ENCODE measurements around the gene SACS.

The SACS gene

GRCh38 chr13:23467048-23467931 lies 33.8 kb upstream of the SACS start:
- Histone ChIP-seq H3K4me3 (ENCODE audit: low read length) (no peak overlapping the region), H3F3A (ENCODE audit: control insufficient read depth, insufficient read depth) (no peaks in the 10 kb centered on the region), H3K4me2 (ENCODE audit: low read length) (no peak overlapping the region), H3K36me3 (ENCODE audit: control insufficient read depth, low read length) (no peaks in the 10 kb centered on the region), H3K9me2 (replicated peaks; ENCODE audit: control insufficient read depth, low read length) (no peaks in the 10 kb centered on the region), H3K27me3 (ENCODE audit: control insufficient read depth, low read length) (peaks cover 51% of the 10 kb centered on the region), H3K79me2 (ENCODE audit: control insufficient read depth, low read length) (no peaks in the 10 kb centered on the region), H3K4me1 (ENCODE audit: control insufficient read depth, low read length) (peaks cover 12% of the 10 kb centered on the region), H3K27ac (ENCODE audit: low read depth, low read length) (no peak overlapping the region), H4K20me1 (ENCODE audit: control insufficient read depth, insufficient read depth, low read depth, low read length) (no peaks in the 10 kb centered on the region), H3K9me3 (ENCODE audit: control insufficient read depth, insufficient read depth, low read length) (no peaks in the 10 kb centered on the region; the same call in 1 of the 2 replicates)
- no peak for TF ChIP-seq CTCF (IDR thresholded peaks at IDR 0.05; ENCODE audit: low read depth, low read length, poor library complexity, severe bottlenecking)
- TF ChIP-seq EZH2phosphoT487 (IDR thresholded peaks at IDR 0.05; ENCODE audit: borderline replicate concordance, low read length): no peak

DNA sequence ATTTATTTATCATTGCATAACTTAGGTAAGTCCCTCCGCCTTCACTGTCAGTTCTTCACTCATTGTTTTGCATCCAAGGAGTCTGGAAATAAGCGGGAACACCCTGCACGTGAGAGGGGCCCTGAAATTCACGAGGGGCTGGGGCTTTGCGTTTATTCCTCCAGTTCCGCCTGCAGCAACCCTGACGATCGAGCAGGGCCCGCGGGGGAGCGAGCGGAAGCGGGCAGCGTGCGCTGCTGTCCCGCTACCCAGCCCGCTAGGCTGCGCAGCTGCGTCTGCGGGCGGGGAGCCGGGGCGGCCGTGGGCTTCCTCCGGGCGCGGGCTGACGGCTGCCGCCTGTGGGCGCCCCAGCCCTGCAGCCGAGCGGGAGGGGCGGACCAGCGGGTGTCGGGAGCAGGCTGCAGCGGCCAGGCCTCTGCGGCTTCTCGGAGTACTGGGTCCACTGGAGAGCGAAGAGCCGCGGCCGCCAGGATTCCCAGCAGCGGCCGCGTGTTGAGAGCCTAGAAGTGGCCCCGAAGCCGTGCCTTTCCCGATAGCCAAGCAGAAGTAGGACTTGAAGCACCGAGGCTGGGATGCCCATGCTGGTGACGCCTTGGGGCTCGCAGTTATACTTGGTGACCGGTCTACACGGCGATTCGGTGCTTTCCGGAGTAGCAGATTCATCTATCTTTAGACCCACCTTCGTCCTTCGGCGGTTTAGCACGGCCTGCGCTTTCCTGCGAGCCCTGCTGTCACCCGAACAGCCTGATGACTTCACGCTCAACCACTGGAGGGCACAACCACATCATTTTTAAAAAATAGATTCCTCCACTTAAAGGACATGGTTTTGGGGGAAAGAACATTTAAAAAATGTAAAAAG lies 32.9 kb upstream of the SACS start:
- H3K36me3 ChIP-seq (ENCODE audit: control insufficient read depth, low read length): no peaks in the 10 kb centered on the region
- peaks cover 49% of the 10 kb centered on the region for H3K27me3 ChIP-seq (ENCODE audit: control insufficient read depth, low read length)
- H4K20me1 ChIP-seq (ENCODE audit: control insufficient read depth, insufficient read depth, low read depth, low read length): no peaks in the 10 kb centered on the region
- H3K27ac ChIP-seq (ENCODE audit: low read depth, low read length): no peak overlapping the region
- TF ChIP-seq CTCF (IDR thresholded peaks at IDR 0.05; ENCODE audit: low read depth, low read length, poor library complexity, severe bottlenecking) (peak; percentile 29), EZH2phosphoT487 (IDR thresholded peaks at IDR 0.05; ENCODE audit: borderline replicate concordance, low read length) (peak; percentile 26; the same call in 1 of the 2 replicates)
- H3F3A ChIP-seq (ENCODE audit: control insufficient read depth, insufficient read depth): no peaks in the 10 kb centered on the region
- H3K4me2 ChIP-seq (ENCODE audit: low read length): peak overlapping the region; percentile 63
- peaks cover 12% of the 10 kb centered on the region for H3K4me1 ChIP-seq (ENCODE audit: control insufficient read depth, low read length)
- no peaks in the 10 kb centered on the region; the same call in 1 of the 2 replicates for H3K9me3 ChIP-seq (ENCODE audit: control insufficient read depth, insufficient read depth, low read length)
- H3K4me3 ChIP-seq (ENCODE audit: low read length): peak overlapping the region; percentile 43; the same call in 1 of the 2 replicates
- no peaks in the 10 kb centered on the region for H3K9me2 ChIP-seq (replicated peaks; ENCODE audit: control insufficient read depth, low read length)
- H3K79me2 ChIP-seq (ENCODE audit: control insufficient read depth, low read length): no peaks in the 10 kb centered on the region

DNA sequence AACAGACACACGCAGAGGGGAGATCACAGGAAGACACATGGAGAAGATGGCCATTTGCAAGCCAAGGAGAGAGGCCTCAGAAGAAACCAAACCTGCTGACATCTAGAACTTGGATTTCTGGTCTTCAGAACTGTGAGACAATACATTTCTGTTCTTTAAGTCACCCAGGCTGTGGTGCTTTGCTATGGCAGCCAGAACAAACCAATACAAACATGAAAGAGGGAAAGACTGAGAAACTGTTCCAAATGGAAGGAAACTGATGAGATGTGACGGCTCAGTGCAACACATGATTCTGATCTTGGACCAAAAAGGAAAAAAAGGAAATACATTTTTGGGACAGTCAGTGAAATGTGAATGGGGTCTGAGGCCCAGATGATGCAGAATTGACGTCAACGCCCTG lies 30.2 kb upstream of the SACS start:
- Histone ChIP-seq H3K4me2 (ENCODE audit: low read length) (no peak overlapping the region), H3K27me3 (ENCODE audit: control insufficient read depth, low read length) (peaks cover 34% of the 10 kb centered on the region), H3F3A (ENCODE audit: control insufficient read depth, insufficient read depth) (no peaks in the 10 kb centered on the region), H3K9me3 (ENCODE audit: control insufficient read depth, insufficient read depth, low read length) (no peaks in the 10 kb centered on the region; the same call in 1 of the 2 replicates), H3K27ac (ENCODE audit: low read depth, low read length) (no peak overlapping the region), H3K9me2 (replicated peaks; ENCODE audit: control insufficient read depth, low read length) (no peaks in the 10 kb centered on the region), H3K4me3 (ENCODE audit: low read length) (no peak overlapping the region), H4K20me1 (ENCODE audit: control insufficient read depth, insufficient read depth, low read depth, low read length) (no peaks in the 10 kb centered on the region), H3K79me2 (ENCODE audit: control insufficient read depth, low read length) (no peaks in the 10 kb centered on the region), H3K36me3 (ENCODE audit: control insufficient read depth, low read length) (no peaks in the 10 kb centered on the region), H3K4me1 (ENCODE audit: control insufficient read depth, low read length) (peaks cover 4% of the 10 kb centered on the region; the same call in 1 of the 2 replicates)
- TF ChIP-seq CTCF (IDR thresholded peaks at IDR 0.05; ENCODE audit: low read depth, low read length, poor library complexity, severe bottlenecking) (no peak), EZH2phosphoT487 (IDR thresholded peaks at IDR 0.05; ENCODE audit: borderline replicate concordance, low read length) (no peak)
